Non-pigmented ciliary epithelial cell (primary cell): Measurements from ENCODE around the gene NFATC2.
"Not testable (repeated sequence)": the region's sequence is repeated elsewhere in the genome, so short reads cannot be mapped to it uniquely, and the experiment has no call there.

ENCODE experiments used
- DNase-seq: peaks from one replicate; pipeline ENCODE4 v3.0.0-alpha.2; 2010; ENCODE audit warnings: low read depth

NFATC2 gene

DNA sequence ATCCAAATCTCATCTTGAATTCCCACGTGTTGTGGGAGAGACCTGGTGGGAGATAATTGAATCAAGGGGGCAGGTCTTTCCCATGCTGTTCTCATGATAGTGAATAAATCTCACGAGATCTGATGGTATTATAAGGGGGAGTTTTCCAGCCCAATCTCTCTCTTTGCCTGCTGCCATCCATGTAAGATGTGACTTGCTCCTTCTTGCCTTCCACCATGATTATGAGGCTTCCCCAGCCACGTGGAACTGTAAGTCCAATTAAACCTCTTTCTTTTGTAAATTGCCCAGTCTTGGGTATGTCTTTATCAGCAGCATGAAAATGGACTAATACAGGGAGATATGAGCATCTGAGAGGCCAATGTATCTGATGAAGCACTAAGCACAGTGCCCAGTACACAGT is 26.0 kb upstream of the NFATC2 start:
- not testable (repeated sequence) for DNase-seq

DNA sequence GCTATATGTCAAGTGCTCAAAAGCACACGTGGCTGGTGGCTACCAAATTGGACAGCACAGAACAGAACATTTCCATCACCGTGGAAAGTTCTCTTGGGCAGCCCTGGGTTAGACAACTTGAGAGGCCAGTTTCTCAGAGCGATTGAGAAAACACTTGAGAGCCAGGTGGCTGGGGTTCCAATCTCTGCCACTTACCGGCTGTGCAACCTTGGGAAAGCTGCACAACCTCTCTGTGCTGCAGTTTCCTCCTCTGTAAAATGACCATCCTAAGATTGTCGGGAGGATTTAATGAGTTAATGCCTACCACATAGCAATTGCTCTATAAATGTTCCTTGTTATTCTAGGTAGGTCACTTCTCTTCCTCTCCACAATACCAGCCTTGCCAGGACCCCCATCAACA is 25.1 kb upstream of the NFATC2 start:
- no peak for DNase-seq

DNA sequence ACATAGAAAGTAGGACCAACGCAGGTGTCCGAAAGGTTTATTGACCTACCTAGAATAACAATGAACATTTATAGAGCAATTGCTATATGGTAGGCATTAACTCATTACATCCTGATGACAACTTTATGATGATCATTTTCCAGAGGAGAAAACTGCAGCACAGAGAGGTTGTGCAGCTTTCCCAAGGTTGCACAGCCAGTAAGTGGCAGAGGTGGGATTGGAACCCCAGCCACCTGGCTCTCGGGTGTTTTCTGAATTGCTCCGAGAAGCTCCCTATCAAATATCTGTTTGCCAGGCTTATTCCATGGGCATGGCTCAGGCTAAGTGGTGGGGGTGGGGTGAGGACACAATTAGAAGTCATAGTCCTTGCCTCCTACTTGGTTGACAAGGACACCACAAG is 24.1 kb upstream of the NFATC2 start:
- no peak for DNase-seq

DNA sequence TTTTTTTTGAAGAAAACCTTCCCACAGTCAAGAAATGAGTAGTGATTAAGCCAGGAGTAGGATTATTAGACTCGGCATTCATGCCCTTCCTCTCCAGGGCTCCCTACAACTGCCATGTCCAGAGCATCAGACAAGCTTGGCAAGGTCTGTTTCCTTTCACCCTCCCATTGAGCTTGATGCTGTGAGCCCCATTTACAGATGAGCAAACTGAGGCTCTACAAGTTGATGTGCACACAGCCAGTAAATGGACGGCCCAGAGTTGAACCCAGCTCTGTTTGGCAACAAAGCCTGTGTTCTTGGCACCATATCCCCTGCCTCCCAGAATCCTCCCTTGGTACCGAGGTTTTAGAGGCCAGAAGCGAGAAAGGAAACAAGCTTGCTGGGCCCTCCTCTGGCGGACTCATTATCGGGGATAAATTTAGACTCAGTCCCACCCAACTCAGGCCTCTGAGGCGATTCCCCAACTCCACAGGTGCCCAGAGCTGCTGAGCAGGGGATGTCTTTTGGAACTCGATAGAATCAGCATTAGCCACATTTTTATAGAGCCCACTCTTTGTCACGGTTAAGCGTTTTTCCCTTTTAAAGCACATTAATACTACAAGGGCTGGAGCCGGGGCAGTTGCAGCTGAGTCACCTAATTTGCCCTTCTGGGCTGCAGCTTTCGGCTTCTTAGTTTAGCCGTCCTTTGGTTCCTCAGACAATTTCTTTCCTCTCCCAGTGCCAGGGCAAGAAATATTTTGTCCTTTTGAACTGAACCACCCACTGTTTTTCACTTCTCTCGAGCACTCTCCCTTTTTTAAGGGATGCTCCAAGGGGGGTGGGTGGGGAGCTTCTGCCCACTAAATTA is 23.0 kb upstream of the NFATC2 start:
- no peak for DNase-seq

DNA sequence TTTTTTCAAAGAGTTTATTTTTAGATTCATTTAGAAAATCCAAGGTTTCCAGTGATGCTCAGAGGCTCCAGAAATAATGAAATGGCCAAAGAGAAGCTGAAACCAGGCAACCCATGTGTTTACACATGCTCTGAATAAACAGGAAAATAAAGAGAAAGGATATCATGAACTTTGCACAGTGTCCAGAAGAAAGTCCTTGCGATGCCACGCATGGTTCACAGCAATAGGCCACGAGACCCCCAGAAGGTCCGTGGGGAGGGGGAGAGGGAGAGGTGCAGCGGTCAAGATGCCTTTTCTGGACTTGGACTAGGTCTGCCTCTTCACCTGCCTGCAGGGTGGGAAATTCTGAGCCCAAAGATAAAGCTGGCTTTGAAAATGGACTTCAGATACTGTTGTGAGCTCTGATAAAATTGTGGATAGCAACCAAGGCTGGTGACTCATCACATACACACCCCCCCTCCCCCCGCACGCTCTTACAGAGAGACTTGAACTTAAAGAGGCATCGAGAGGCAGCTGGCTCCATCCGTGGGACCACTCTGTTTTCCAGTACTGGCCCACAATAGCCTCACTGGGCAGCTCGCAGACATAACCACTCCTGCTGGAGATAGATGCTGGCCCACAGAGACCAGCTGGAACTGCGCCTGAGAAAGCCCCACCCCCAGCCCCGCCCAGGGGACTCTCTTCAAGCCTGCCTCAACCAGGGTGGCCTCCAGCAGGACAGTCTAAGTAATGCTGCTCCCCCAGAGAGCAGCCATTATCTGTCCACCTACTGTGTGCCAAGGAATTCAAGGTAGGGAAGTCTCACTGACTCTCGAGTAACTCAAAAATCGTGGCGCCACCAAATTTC is 21.2 kb upstream of the NFATC2 start:
- DNase-seq, result peak; percentile 51

DNA sequence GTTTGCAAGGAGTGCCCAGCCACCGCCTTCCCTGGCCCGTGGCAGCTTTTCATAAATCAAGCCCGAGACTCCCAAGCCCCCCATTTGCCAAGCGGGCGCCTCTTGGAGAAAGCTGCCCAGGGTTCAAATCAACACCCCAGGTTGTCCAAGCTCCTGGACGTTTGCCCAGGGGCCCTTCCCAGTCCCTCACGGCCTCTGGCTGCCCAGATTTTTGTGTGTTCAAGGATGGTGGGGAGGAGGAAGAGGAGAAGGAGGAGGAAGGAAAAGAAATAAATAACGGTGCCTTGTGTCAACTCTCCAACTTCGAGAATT is 20.6 kb upstream of the NFATC2 start:
- no peak for DNase-seq

DNA sequence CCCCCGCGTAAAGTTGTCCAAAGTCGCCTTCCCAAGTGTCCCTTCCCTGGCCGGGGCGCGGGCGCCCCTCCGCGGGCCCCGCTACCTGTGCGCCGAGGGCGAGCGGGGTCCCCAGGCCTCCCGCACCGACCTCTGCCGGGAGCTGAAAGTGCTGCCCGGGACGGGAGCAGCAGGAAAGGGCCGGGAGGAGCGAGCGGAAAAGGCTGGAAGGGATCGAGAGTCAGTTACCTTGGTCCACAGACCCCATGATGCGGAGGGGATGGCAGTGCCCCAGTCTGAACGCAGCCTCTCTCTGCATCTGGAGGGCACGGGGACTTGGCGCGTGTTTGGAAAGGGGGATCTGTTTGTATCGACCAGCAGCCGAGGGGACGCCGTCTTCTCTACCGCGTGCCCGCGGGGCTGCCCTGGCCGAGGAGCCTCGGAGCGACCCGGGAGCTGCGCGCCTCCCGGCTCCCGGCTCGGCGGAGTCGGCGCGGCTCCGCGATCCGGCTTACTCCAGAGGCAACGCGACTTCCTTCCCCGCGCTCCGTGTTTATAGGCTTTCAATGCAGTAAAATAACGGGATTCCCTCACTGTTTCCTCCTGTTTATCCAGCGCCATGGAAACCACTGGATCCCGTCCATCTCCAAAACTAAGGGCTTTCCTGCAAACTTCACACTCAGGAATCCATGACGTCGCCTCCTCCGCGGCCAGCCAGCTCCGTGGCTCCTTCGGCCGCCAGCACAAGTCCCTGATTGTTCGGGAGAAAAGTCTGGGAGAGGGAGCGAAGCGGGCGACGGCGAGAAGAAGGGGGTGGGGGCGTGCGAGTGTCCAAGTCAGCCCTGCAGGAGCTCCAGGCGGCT is 20.0 kb upstream of the NFATC2 start:
- peak; percentile 72 for DNase-seq

DNA sequence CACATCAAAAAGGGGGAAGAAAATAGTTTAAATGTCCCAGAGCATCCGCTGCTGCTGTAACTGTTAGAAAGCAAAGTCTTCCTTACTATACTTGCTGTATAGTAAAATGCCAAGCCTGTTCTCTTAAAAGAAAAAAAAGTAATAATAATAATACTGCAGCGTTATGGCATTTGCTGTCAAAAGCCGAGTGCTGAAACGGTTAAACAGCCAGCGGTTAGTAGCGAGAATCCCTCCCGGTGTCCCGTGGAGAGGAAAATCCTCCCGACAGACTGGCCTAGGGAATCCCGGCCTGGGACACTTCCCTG is 19.5 kb upstream of the NFATC2 start:
- no peak for DNase-seq

DNA sequence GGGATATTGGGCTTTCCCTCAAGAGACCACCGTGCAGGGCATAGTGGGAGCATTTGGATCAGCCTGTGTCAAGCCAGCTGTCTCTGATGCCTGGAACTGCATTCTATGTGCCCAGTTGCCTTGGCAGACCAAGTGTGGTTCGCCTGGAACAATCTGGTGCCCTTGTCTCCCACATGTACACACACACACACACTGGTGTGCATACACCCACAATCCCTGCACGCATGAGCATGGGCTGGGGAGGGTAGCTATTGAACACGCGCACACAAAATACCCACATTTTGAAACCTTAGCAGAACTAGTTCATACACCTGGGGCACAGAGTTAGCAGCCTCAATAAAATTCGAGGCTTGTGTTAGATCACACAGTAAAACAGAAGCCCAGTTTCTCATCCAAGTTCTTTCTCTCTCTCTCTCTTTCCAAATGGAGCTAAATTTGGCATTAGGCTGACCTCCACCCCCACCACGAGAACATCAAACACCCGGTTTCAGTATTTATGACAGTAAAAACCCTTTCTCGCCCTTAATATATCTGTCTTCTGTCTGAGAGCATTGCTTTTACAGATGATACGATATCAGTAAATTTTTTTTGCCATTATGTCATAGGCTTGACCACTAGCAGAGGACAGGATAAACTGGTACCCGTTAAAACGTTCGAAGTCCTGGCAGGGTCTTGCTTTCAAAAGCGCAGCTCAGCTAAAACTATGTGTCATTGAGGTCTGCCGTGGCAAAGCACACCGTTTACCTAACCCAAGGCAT is 18.2 kb upstream of the NFATC2 start:
- DNase-seq, result no peak

DNA sequence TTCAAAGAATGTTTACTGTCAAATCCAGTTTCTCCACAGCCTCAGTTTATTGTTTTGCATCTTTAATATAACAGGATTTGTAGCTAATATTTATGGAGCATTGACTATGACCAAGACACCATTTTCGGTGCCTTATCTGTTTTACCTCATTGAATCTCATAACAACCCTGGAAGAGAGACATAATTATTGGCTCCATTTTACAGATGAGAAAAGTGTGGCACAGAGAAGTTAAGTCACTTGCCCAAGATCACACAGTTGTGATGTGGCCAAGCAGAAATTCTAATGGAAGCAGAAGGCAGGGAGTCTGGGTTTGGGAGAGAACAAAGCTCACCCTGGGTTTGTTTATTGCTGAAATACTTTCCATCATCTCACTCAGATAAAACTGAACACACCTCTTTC is 17.5 kb upstream of the NFATC2 start:
- no peak for DNase-seq

DNA sequence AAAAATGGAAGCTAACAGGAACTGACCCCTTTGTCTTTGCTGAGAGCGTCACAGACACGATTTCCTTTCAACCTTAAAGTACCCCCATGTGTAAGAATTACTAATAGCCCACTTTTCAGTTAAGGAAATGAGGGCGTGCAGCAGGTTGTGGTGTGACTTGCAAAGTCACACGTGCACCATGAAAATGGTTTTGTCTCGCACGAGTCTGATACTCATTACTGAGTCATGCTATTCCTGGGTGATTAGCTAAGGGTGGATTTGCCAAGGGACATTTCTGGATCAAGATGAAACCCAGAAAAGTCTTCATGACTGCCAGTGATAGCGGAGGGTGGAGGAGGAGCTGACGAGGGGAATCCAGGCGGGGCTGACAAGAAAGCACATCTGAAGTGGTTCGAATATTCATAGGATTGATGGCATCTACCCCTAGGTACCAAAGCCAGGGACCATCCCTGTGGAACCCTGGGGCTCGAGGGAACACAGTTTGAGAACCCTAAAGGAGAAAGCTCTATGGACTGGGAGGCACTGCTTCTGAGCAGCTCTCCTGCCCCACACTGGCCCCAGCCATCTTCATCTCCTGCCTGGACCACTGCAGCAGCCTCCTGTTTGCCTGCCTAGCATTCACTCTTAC is 12.1 kb upstream of the NFATC2 start:
- DNase-seq, result no peak

DNA sequence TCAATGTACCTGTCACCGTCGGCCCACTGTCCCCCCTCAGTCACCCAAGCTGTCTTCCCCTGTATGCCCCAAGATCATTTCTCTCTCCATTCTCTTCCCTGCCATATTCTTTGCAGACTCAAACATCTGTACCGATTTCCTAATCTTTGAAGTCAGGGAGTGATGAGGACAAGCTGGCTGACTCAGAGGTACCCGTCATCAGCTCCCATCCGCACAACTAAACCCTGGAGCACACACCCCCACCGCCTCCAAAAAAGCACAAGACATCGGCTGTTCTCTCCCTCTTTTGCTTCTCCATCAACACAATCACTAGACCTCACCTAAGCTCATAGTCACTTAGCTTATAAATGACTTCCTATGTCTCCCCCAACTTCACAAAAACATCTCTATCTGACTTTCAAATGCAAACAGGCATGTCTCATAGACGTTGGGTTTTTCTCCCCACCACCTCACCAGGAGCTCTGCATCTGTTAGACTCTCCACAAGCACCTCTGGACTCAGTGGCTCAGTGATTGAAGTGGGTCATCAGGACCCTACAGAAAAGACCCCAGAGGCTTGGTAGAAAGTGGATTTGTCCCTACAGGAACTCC is 11.5 kb upstream of the NFATC2 start:
- DNase-seq, result no peak

DNA sequence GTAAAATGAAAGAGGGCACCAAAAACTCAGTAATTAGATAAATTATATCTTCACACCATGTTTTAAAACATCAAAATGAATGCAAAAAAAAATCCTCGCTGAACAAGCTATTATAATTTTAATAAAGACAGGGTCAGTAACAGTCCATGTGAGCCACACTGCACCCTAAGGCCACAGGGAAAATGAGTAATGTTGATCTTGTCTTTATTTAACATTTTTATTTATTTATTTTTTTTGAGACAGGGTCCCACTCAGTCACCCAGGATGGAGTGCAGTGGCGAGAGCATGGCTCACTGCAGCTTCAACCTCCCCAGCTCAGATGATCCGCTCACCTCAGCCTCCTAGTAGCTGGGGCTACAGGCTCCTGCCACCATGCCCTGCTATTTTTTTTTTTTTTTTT is 8.7 kb upstream of the NFATC2 start:
- no peak for DNase-seq

DNA sequence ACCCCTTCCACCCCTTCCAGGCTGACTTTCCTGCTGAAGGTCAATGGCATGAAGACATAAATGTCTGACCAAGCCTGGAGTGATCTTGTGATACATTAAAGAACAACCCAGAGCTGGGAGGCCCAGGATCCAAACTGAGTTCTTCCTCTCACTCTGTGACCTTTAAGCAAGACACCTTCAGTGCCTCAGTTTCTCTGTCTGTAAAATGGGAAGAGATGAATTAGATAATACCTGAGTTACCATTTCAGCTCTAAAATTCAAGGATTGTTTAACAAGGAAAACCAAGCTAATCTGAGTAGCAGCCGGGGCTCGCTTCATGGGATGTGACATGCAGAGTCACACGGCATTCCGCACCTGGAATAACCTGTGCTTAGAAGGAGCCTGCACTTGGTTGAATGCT is 7.0 kb upstream of the NFATC2 start:
- DNase-seq, result no peak

DNA sequence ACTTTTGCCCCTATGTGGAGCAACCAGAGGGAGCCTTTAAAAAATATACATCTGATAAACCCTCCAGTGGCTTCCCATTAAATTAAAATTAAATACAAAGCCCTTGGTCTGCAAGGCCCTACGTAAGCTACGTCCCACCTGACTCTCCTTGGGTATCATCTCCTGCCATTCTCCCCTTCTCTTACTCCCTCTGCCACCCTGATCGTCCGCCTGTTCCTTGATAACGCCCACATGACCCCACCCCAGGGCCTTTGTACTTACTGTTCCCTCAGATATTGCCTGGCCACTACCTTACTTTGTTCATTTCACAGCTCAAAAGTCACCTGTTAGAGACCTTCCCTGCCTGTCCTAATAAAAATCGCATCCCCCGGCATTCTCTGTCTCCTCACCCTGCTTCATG is 5.4 kb upstream of the NFATC2 start:
- no peak for DNase-seq

DNA sequence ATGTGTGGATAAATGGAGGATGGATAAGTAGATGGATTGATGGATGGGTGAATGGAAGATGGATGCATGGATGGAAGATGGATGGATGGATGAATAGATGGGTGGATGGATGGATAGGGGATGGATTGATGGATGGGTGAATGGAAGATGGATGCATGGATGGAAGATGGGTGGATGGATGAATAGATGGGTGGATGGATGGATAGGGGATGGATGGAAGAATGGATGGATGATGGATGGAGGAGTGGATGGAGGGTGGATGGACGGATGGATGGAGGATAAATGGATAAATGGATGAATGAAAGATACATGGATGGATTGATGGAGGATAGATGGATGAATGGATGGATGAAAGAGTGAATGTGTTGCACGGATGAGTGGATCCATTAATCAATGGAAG is 3.0 kb upstream of the NFATC2 start:
- DNase-seq, result no peak

DNA sequence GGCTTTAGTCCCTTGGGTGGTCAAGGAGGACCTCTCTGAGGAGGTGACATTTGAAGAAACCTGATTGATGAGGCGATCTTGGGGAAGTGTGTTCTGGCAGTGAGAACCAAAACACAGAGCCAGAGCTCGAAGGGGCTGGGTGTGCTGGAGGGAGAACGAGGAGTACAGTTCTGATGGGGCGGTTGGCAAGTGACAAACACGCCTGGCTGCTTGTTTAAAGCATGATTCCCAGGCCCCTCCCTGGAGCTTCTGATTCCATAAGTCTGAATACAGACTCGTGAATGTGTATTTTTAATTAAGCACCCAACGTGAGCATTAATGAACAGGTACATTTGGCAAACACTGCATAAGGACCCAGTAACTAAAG is 886 bp upstream of the NFATC2 start:
- DNase-seq, result no peak

DNA sequence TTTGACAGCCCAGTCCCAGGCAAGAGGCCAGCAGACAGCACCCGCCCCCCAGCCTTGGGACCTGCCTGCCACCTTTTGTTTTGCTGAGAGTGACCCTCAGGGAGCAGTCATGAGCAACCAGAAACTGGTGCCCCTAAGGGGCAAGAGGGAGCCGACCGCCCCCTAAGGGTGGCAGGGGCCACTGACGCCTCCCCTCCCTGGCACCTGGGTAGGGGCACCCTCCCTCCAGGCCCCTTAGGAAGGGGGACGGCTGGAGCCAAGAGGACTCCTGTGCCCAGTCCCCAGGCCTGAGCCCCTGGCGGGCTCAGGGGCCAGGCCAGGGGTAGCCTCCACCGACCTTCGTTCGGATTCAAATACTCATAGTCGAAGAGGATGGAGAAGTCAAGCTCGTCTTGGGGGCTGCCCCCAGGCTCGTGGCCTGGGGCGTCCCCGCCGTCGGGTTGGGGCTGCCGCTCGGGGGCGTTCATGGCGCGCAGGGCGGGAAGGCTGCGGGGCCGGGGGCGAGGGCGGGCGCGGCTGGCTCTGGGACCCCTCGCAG is 417 bp downstream of the NFATC2 start:
- no peak for DNase-seq

DNA sequence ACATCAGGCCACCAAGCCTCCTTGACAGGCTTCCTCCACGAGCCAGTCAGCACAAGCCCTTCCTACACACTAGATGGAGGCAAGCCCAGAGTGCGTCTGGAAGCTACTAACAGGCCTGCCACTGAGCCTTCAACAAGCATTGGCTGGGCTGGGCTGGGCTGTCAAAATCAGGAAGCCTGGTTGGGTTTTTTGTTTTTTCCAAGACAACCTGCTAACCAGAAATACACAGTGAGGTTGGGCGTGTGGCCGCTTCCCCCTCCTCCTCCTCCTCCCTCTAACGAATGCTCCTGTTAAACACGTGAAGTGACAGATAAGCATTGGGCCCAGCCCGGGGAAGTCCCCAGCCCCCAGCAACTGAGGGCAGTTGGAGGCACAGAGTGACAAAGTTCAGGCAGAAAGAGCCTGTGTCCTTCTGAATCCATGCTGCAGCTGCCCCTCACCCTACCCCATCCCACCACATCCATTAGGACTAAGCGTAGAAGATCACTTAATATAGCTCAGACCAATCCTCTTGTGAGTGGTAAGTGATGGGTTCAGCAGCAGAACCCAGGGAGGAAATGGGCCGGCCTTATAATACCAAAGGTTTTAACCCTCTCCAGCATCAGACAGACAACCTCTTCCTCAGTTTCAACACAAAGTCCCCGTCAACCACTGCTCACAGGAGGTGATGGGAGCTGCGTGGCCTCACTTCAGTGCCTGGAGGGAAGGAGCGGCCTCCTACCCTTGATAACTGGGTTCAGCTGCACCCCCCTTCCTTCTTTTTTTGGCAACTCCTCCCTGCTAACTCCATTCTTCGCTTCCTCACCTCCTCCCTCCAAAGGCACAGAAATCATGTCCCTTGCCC is 1.1 kb downstream of the NFATC2 start:
- DNase-seq, result no peak

DNA sequence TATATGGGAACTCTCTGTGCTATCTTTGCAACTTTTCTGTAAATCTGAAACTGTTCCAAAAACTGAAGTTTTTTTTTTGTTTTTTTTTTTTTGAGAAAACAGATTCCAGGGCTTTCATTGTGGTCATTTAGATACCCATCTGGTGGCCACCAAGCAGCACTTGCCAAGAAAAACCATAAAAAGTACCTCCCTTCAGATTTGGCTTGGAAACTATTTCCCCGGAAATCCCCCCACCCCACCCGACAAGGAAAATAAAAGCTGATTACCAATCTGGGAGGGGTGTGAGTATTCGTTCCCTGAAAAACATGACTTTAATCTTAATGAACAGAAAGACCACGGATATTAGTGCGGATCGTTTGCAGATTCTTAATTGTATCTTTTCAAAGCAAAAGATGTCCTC is 1.9 kb downstream of the NFATC2 start:
- no peak for DNase-seq
